Smooth muscle cell (in vitro differentiated cells): ENCODE measurements around the gene FCN3. TPM values are rescaled to one million over a fixed set of nuclear protein-coding genes. Genes with fewer than 3 reads are reported as not detected.
A peak's percentile ranks its signal among the peaks of the same experiment; 100 is the strongest.

ENCODE experiments used
- DNase-seq: peaks from one replicate; lab custom pipeline; 2025; ENCODE audit not compliant: unreplicated experiment; lab: John Stamatoyannopoulos, UW
- H2AFZ ChIP-seq: fragments of 200-600 bp; sonication (generic); 2 replicates; pipeline ENCODE4 v1.6.0; 2016; ENCODE audit warnings: antibody characterized with exemption, low read depth, mild to moderate bottlenecking
- H3F3A ChIP-seq: fragments of 200-600 bp; sonication (generic); 2 replicates; pipeline ENCODE4 v1.6.0; 2017; ENCODE audit warnings: antibody characterized with exemption, low read depth
- H3K27ac ChIP-seq: fragments of 200-600 bp; sonication (generic); 2 replicates; pipeline ENCODE4 v1.5.1; 2016; ENCODE audit warnings: low read depth, mild to moderate bottlenecking
- H3K27me3 ChIP-seq: fragments of 200-600 bp; sonication (generic); 2 replicates; pipeline ENCODE4 v1.6.1; 2016; ENCODE audit warnings: low read depth, mild to moderate bottlenecking
- H3K36me3 ChIP-seq: fragments of 200-600 bp; sonication (generic); 2 replicates; pipeline ENCODE4 v1.5.1; 2016; ENCODE audit warnings: low read depth
- H3K4me1 ChIP-seq: fragments of 200-600 bp; sonication (generic); 2 replicates; pipeline ENCODE4 v1.5.1; 2016; ENCODE audit warnings: low read depth
- H3K4me2 ChIP-seq: fragments of 200-600 bp; sonication (generic); 2 replicates; pipeline ENCODE4 v1.6.0; 2016; ENCODE audit warnings: mild to moderate bottlenecking
- H3K4me3 ChIP-seq: fragments of 200-600 bp; sonication (generic); 2 replicates; pipeline ENCODE4 v1.5.1; 2016; ENCODE audit warnings: mild to moderate bottlenecking
- H3K79me2 ChIP-seq: fragments of 200-600 bp; sonication (generic); 2 replicates; pipeline ENCODE4 v1.6.0; 2016; ENCODE audit warnings: low read depth, mild to moderate bottlenecking
- H3K9ac ChIP-seq: fragments of 200-600 bp; sonication (generic); 2 replicates; pipeline ENCODE4 v1.6.0; 2016; ENCODE audit warnings: low read depth
- H3K9me3 ChIP-seq: fragments of 200-600 bp; sonication (generic); replicated peaks from 2 replicates; pipeline ENCODE4 v1.5.1; 2016; ENCODE audit warnings: low read depth
- H4K20me1 ChIP-seq: fragments of 200-600 bp; sonication (generic); 2 replicates; pipeline ENCODE4 v1.6.0; 2016; ENCODE audit warnings: low read depth
- CTCF ChIP-seq: fragments of 200-600 bp; sonication (generic); IDR thresholded peaks from 2 replicates; pipeline ENCODE4 v1.5.1; 2017; ENCODE audit warnings: borderline replicate concordance, mild to moderate bottlenecking, antibody characterized with exemption; ENCODE audit not compliant: insufficient read depth, poor library complexity, severe bottlenecking
- WGBS: methylation state at CpG from one replicate; pipeline ENCODE4 v1.1.7; 2016; ENCODE audit warnings: low lambda C conversion rate; 5-methylcytosine and 5-hydroxymethylcytosine counted together
- polyA plus RNA-seq: library from polyadenylated mRNA; unstranded; fragments of >200 nt; fragmentation: Nextera tagmentation; extraction: Ambion mirVana; gene quantifications from 2 replicates; pipeline ENCODE4 v1.2.1, GENCODE V29; 2016
- total RNA-seq: library from RNA; depleted of rRNA; stranded (reverse); fragments of >200 nt; gene quantifications from 2 replicates; pipeline ENCODE4 v1.2.3, GENCODE V29; 2014

Gene FCN3
- total and polyA plus RNA-seq, 2 experiments from 2014 or later = not detected

GRCh38 chr1:27345272-27345671 lies 29.4 kb downstream of the FCN3 start:
- H3K36me3 ChIP-seq = no peaks in the 10 kb centered on the region
- no peak overlapping the region for H3K9ac ChIP-seq
- H3K4me2 ChIP-seq = no peak overlapping the region
- no peaks in the 10 kb centered on the region for H3K79me2 ChIP-seq
- H3K4me3 ChIP-seq = no peak overlapping the region
- peaks cover 32% of the 10 kb centered on the region for H3K4me1 ChIP-seq
- TF ChIP-seq CTCF = no peak
- 97% methylated on average over 12 of the region's 12 CpGs for WGBS
- no peak for DNase-seq
- no peaks in the 10 kb centered on the region for H3F3A ChIP-seq
- no peaks in the 10 kb centered on the region for H4K20me1 ChIP-seq
- no peaks in the 10 kb centered on the region for H3K27me3 ChIP-seq
- H3K9me3 ChIP-seq = no peaks in the 10 kb centered on the region
- no peak overlapping the region for H2AFZ ChIP-seq
- no peak overlapping the region for H3K27ac ChIP-seq

- no peaks in the 10 kb centered on the region for H3F3A ChIP-seq
Observed at GRCh38 chr1:27343639-27344025, 31.0 kb downstream of the FCN3 start.

GRCh38 chr1:27342778-27343638 lies 31.6 kb downstream of the FCN3 start:
- no peak for TF ChIP-seq CTCF
- H3K4me1 ChIP-seq = peaks cover 33% of the 10 kb centered on the region
- H3K79me2 ChIP-seq = no peaks in the 10 kb centered on the region
- peak overlapping the region; percentile 40 for H3K4me3 ChIP-seq
- no peak for DNase-seq
- peak overlapping the region; percentile 84 for H3K4me2 ChIP-seq
- no peaks in the 10 kb centered on the region for H4K20me1 ChIP-seq
- peak overlapping the region; percentile 77 for H3K27ac ChIP-seq
- 61% methylated on average over 31 of the region's 31 CpGs for WGBS
- H3K36me3 ChIP-seq = no peaks in the 10 kb centered on the region
- H3K27me3 ChIP-seq = no peaks in the 10 kb centered on the region
- no peaks in the 10 kb centered on the region for H3K9me3 ChIP-seq
- peak overlapping the region; percentile 65 for H3K9ac ChIP-seq
- H2AFZ ChIP-seq = no peak overlapping the region
- H3F3A ChIP-seq = no peaks in the 10 kb centered on the region

More at GRCh38 chr1:27343639-27344025, 31.0 kb downstream of the FCN3 start:
- Histone ChIP-seq H2AFZ (no peak overlapping the region), H3K9ac (peak overlapping the region; percentile 49), H3K9me3 (no peaks in the 10 kb centered on the region), H3K4me3 (peak overlapping the region; percentile 40), H4K20me1 (no peaks in the 10 kb centered on the region), H3K4me1 (peaks cover 33% of the 10 kb centered on the region), H3K79me2 (no peaks in the 10 kb centered on the region), H3K27ac (peak overlapping the region; percentile 77), H3K27me3 (no peaks in the 10 kb centered on the region), H3K4me2 (peak overlapping the region; percentile 84), H3K36me3 (no peaks in the 10 kb centered on the region)
- WGBS = 88% methylated on average over 5 of the region's 5 CpGs
- TF ChIP-seq CTCF = no peak
- no peak for DNase-seq

GRCh38 chr1:27342391-27342777 lies 32.2 kb downstream of the FCN3 start:
- Histone ChIP-seq H3K9ac (peak overlapping the region; percentile 65), H4K20me1 (no peaks in the 10 kb centered on the region), H3K9me3 (no peaks in the 10 kb centered on the region), H3K27ac (peak overlapping the region; percentile 77), H3K4me2 (peak overlapping the region; percentile 84), H3K79me2 (no peaks in the 10 kb centered on the region), H2AFZ (no peak overlapping the region), H3K27me3 (no peaks in the 10 kb centered on the region), H3F3A (no peaks in the 10 kb centered on the region), H3K36me3 (no peaks in the 10 kb centered on the region), H3K4me1 (peaks cover 33% of the 10 kb centered on the region), H3K4me3 (peak overlapping the region; percentile 40)
- 79% methylated on average over 6 of the region's 8 CpGs for WGBS
- no peak for DNase-seq
- no peak for TF ChIP-seq CTCF
